GM19023 (cell line): ENCODE results near the gene E2F4.

Experiments used
- ATAC-seq: cut with Tn5 transposase; IDR thresholded peaks from one replicate; pipeline ENCODE4 v1.9.1; 2021; ENCODE audit warnings: mild to moderate bottlenecking, moderate library complexity; ENCODE audit not compliant: unreplicated experiment

The E2F4 gene

GRCh38 chr16:67247192-67248072 is 55.5 kb downstream of the E2F4 start, which contains the start of gene FHOD1:
Gene FHOD1 (minus strand): TSS chr16:67247481. CDS start chr16:67247410, 71 bp downstream.
- peak; percentile 49 for ATAC-seq

- ATAC-seq, result no peak
Observed at GRCh38 chr16:67248073-67248400, 56.1 kb downstream of the E2F4 start.
